ENCODE results near the gene ANK2. TPM values are rescaled to one million over a fixed set of nuclear protein-coding genes. Genes with fewer than 3 reads are reported as not detected.
"Not testable (repeated sequence)": the region's sequence is repeated elsewhere in the genome, so short reads cannot be mapped to it uniquely, and the experiment has no call there.

ANK2 gene
- total and polyA plus RNA-seq, 4 donors: 231 to 512 (median 262) TPM

- Histone ChIP-seq H3K27ac (ENCODE audit: low read depth, low read length) (no peak overlapping the region), H3K9me3 (ENCODE audit: control insufficient read depth, insufficient read depth, low read length) (no peaks in the 10 kb centered on the region)
Measured at GRCh38 chr4:113060853-113061252, 11.4 kb downstream of the ANK2 start.

GRCh38 chr4:113064244-113064643 lies 14.8 kb downstream of the ANK2 start:
- H3K9me3 ChIP-seq (ENCODE audit: control insufficient read depth, insufficient read depth, low read length): no peaks in the 10 kb centered on the region
- no CpG with 5 or more reads among the region's 5 CpGs for WGBS (ENCODE audit: insufficient coverage)
- H3K4me1 ChIP-seq (ENCODE audit: control insufficient read depth, insufficient read depth, low read length): no peaks in the 10 kb centered on the region
- no peak overlapping the region for H3K27ac ChIP-seq (ENCODE audit: low read depth, low read length)
- H3K27me3 ChIP-seq (ENCODE audit: control insufficient read depth, insufficient read depth, low read length): no peaks in the 10 kb centered on the region
- DNase-seq (ENCODE audit: low read depth in 4 of 6, low spot score in 6 of 6): peak in 1 of 6 donors; percentile 38
- no peak overlapping the region for H3K4me3 ChIP-seq (ENCODE audit: low read depth, low read length)
- H3K36me3 ChIP-seq (ENCODE audit: control insufficient read depth, insufficient read depth, low read length): no peaks in the 10 kb centered on the region

More at GRCh38 chr4:113060853-113061252, 11.4 kb downstream of the ANK2 start:
- no peaks in the 10 kb centered on the region for H3K4me1 ChIP-seq (ENCODE audit: control insufficient read depth, insufficient read depth, low read length)
- no peak overlapping the region for H3K4me3 ChIP-seq (ENCODE audit: low read depth, low read length)
- peak in 1 of 6 donors; percentile 14 for DNase-seq (ENCODE audit: low read depth in 4 of 6, low spot score in 6 of 6)
- H3K27me3 ChIP-seq (ENCODE audit: control insufficient read depth, insufficient read depth, low read length): no peaks in the 10 kb centered on the region
- no peaks in the 10 kb centered on the region for H3K36me3 ChIP-seq (ENCODE audit: control insufficient read depth, insufficient read depth, low read length)

- Histone ChIP-seq H3K36me3 (ENCODE audit: control insufficient read depth, insufficient read depth, low read length) (no peaks in the 10 kb centered on the region), H3K27ac (ENCODE audit: low read depth, low read length) (no peak overlapping the region), H3K4me3 (ENCODE audit: low read depth, low read length) (no peak overlapping the region), H3K4me1 (ENCODE audit: control insufficient read depth, insufficient read depth, low read length) (no peaks in the 10 kb centered on the region), H3K9me3 (ENCODE audit: control insufficient read depth, insufficient read depth, low read length) (no peaks in the 10 kb centered on the region), H3K27me3 (ENCODE audit: control insufficient read depth, insufficient read depth, low read length) (no peaks in the 10 kb centered on the region)
- 80% methylated on average over 1 of the region's 3 CpGs for WGBS (ENCODE audit: insufficient coverage)
- no peak for DNase-seq (ENCODE audit: low read depth in 4 of 6, low spot score in 6 of 6)
Measured at GRCh38 chr4:113065629-113066028, 16.2 kb downstream of the ANK2 start.

GRCh38 chr4:113068771-113069170 lies 19.3 kb downstream of the ANK2 start:
- H3K9me3 ChIP-seq (ENCODE audit: control insufficient read depth, insufficient read depth, low read length); DNase-seq (ENCODE audit: low read depth in 4 of 6, low spot score in 6 of 6); H3K4me1 ChIP-seq (ENCODE audit: control insufficient read depth, insufficient read depth, low read length); H3K27ac ChIP-seq (ENCODE audit: low read depth, low read length); H3K36me3 ChIP-seq (ENCODE audit: control insufficient read depth, insufficient read depth, low read length); H3K4me3 ChIP-seq (ENCODE audit: low read depth, low read length); H3K27me3 ChIP-seq (ENCODE audit: control insufficient read depth, insufficient read depth, low read length): not testable (repeated sequence)
- WGBS (ENCODE audit: insufficient coverage): 98% methylated on average over 3 of the region's 3 CpGs

GRCh38 chr4:113069212-113069892 lies 19.9 kb downstream of the ANK2 start:
- 88% methylated on average over 5 of the region's 7 CpGs for WGBS (ENCODE audit: insufficient coverage)
- DNase-seq (ENCODE audit: low read depth in 4 of 6, low spot score in 6 of 6): peak in 1 of 6 donors; percentile 20
- Histone ChIP-seq H3K27me3 (ENCODE audit: control insufficient read depth, insufficient read depth, low read length) (no peaks in the 10 kb centered on the region), H3K4me1 (ENCODE audit: control insufficient read depth, insufficient read depth, low read length) (no peaks in the 10 kb centered on the region), H3K4me3 (ENCODE audit: low read depth, low read length) (no peak overlapping the region), H3K36me3 (ENCODE audit: control insufficient read depth, insufficient read depth, low read length) (no peaks in the 10 kb centered on the region), H3K27ac (ENCODE audit: low read depth, low read length) (no peak overlapping the region), H3K9me3 (ENCODE audit: control insufficient read depth, insufficient read depth, low read length) (peaks cover 2% of the 10 kb centered on the region)

GRCh38 chr4:113070755-113071154 lies 21.3 kb downstream of the ANK2 start:
- DNase-seq (ENCODE audit: low read depth in 4 of 6, low spot score in 6 of 6): no peak
- WGBS (ENCODE audit: insufficient coverage): no CpG with 5 or more reads among the region's 2 CpGs
- no peaks in the 10 kb centered on the region for H3K27me3 ChIP-seq (ENCODE audit: control insufficient read depth, insufficient read depth, low read length)
- H3K27ac ChIP-seq (ENCODE audit: low read depth, low read length): no peak overlapping the region
- no peaks in the 10 kb centered on the region for H3K4me1 ChIP-seq (ENCODE audit: control insufficient read depth, insufficient read depth, low read length)
- H3K4me3 ChIP-seq (ENCODE audit: low read depth, low read length): no peak overlapping the region
- peaks cover 2% of the 10 kb centered on the region for H3K9me3 ChIP-seq (ENCODE audit: control insufficient read depth, insufficient read depth, low read length)
- no peaks in the 10 kb centered on the region for H3K36me3 ChIP-seq (ENCODE audit: control insufficient read depth, insufficient read depth, low read length)

- Histone ChIP-seq H3K27me3 (ENCODE audit: control insufficient read depth, insufficient read depth, low read length) (no peaks in the 10 kb centered on the region), H3K4me1 (ENCODE audit: control insufficient read depth, insufficient read depth, low read length) (no peaks in the 10 kb centered on the region), H3K36me3 (ENCODE audit: control insufficient read depth, insufficient read depth, low read length) (no peaks in the 10 kb centered on the region), H3K9me3 (ENCODE audit: control insufficient read depth, insufficient read depth, low read length) (peaks cover 2% of the 10 kb centered on the region), H3K4me3 (ENCODE audit: low read depth, low read length) (no peak overlapping the region), H3K27ac (ENCODE audit: low read depth, low read length) (no peak overlapping the region)
- no peak for DNase-seq (ENCODE audit: low read depth in 4 of 6, low spot score in 6 of 6)
- WGBS (ENCODE audit: insufficient coverage): 96% methylated on average over 2 of the region's 4 CpGs
Measured at GRCh38 chr4:113071274-113071673, 21.8 kb downstream of the ANK2 start.

- no peaks in the 10 kb centered on the region for H3K36me3 ChIP-seq (ENCODE audit: control insufficient read depth, insufficient read depth, low read length)
- no peak overlapping the region for H3K27ac ChIP-seq (ENCODE audit: low read depth, low read length)
- no peak overlapping the region for H3K4me3 ChIP-seq (ENCODE audit: low read depth, low read length)
- no peaks in the 10 kb centered on the region for H3K4me1 ChIP-seq (ENCODE audit: control insufficient read depth, insufficient read depth, low read length)
- no peaks in the 10 kb centered on the region for H3K27me3 ChIP-seq (ENCODE audit: control insufficient read depth, insufficient read depth, low read length)
- WGBS (ENCODE audit: insufficient coverage): no CpG with 5 or more reads among the region's 2 CpGs
- peaks cover 2% of the 10 kb centered on the region for H3K9me3 ChIP-seq (ENCODE audit: control insufficient read depth, insufficient read depth, low read length)
- DNase-seq (ENCODE audit: low read depth in 4 of 6, low spot score in 6 of 6): no peak
Measured at GRCh38 chr4:113071805-113072204, 22.4 kb downstream of the ANK2 start.

- peak in 2 of 6 donors; percentile 54 to 62 for DNase-seq (ENCODE audit: low read depth in 4 of 6, low spot score in 6 of 6)
- H3K36me3 ChIP-seq (ENCODE audit: control insufficient read depth, insufficient read depth, low read length): no peaks in the 10 kb centered on the region
- peaks cover 2% of the 10 kb centered on the region for H3K9me3 ChIP-seq (ENCODE audit: control insufficient read depth, insufficient read depth, low read length)
- H3K4me3 ChIP-seq (ENCODE audit: low read depth, low read length): no peak overlapping the region
- no peaks in the 10 kb centered on the region for H3K27me3 ChIP-seq (ENCODE audit: control insufficient read depth, insufficient read depth, low read length)
- no peak overlapping the region for H3K27ac ChIP-seq (ENCODE audit: low read depth, low read length)
- no peaks in the 10 kb centered on the region for H3K4me1 ChIP-seq (ENCODE audit: control insufficient read depth, insufficient read depth, low read length)
- WGBS (ENCODE audit: insufficient coverage): 44% methylated on average over 5 of the region's 9 CpGs
Measured at GRCh38 chr4:113073451-113074005, 24.1 kb downstream of the ANK2 start.

GRCh38 chr4:113077575-113077974 lies 28.1 kb downstream of the ANK2 start:
- H3K27ac ChIP-seq (ENCODE audit: low read depth, low read length): peak overlapping the region; percentile 0
- WGBS (ENCODE audit: insufficient coverage): 13% methylated on average over 1 of the region's 1 CpG

More at GRCh38 chr4:113077575-113077974, 28.1 kb downstream of the ANK2 start:
- Histone ChIP-seq H3K4me1 (ENCODE audit: control insufficient read depth, insufficient read depth, low read length) (no peaks in the 10 kb centered on the region), H3K9me3 (ENCODE audit: control insufficient read depth, insufficient read depth, low read length) (no peaks in the 10 kb centered on the region), H3K4me3 (ENCODE audit: low read depth, low read length) (no peak overlapping the region), H3K27me3 (ENCODE audit: control insufficient read depth, insufficient read depth, low read length) (no peaks in the 10 kb centered on the region), H3K36me3 (ENCODE audit: control insufficient read depth, insufficient read depth, low read length) (no peaks in the 10 kb centered on the region)
- peak in 5 of 6 donors; percentile 15 to 79 (median 32) for DNase-seq (ENCODE audit: low read depth in 4 of 6, low spot score in 6 of 6)

All from spinal cord (tissue), 10 donors.